T-helper 2 cell treated with Interferon-gamma antibody and Interleukin-4, amounts not matched to agents 5 μg/mL and 100 μg/mL, for 36 hours (primary cell): Measurements from ENCODE around the gene FAM131C.
A peak's percentile ranks its signal among the peaks of the same experiment; 100 is the strongest.
"Not testable (repeated sequence)": the region's sequence is repeated elsewhere in the genome, so short reads cannot be mapped to it uniquely, and the experiment has no call there.

ENCODE experiments used
- DNase-seq: peaks from one replicate; pipeline ENCODE4 v3.0.0; 2021; ENCODE audit warnings: low spot score
- H3K27ac Mint-ChIP-seq: one replicate; pipeline ENCODE4 v1.8.0; 2021; ENCODE audit warnings: mild to moderate bottlenecking, mixed read lengths
- H3K27me3 Mint-ChIP-seq: one replicate; pipeline ENCODE4 v1.8.0; 2021; ENCODE audit warnings: low read depth, mixed read lengths
- H3K36me3 Mint-ChIP-seq: one replicate; pipeline ENCODE4 v1.8.0; 2021; ENCODE audit warnings: low read depth, mixed read lengths
- H3K4me1 Mint-ChIP-seq: one replicate; pipeline ENCODE4 v1.8.0; 2021; ENCODE audit warnings: low read depth, mixed read lengths
- H3K4me3 Mint-ChIP-seq: one replicate; pipeline ENCODE4 v1.8.0; 2022; ENCODE audit warnings: mild to moderate bottlenecking, moderate library complexity, mixed read lengths
- H3K9me3 Mint-ChIP-seq: one replicate; pipeline ENCODE4 v1.8.0; 2021; ENCODE audit warnings: mixed read lengths

The FAM131C gene

GRCh38 chr1:16066245-16066644, 7.2 kb downstream of the FAM131C start:
- DNase-seq, result no peak
- no peak overlapping the region for H3K4me3 Mint-ChIP-seq
- H3K36me3 Mint-ChIP-seq, result no peaks in the 10 kb centered on the region
- H3K27ac Mint-ChIP-seq, result no peak overlapping the region
- no peaks in the 10 kb centered on the region for H3K9me3 Mint-ChIP-seq
- peaks cover 24% of the 10 kb centered on the region for H3K27me3 Mint-ChIP-seq
- H3K4me1 Mint-ChIP-seq, result peaks cover 21% of the 10 kb centered on the region

GRCh38 chr1:16065269-16065576, 8.2 kb downstream of the FAM131C start:
- no peaks in the 10 kb centered on the region for H3K36me3 Mint-ChIP-seq
- H3K4me1 Mint-ChIP-seq, result peaks cover 19% of the 10 kb centered on the region
- no peak for DNase-seq
- no peaks in the 10 kb centered on the region for H3K9me3 Mint-ChIP-seq
- H3K27ac Mint-ChIP-seq, result no peak overlapping the region
- peak overlapping the region; percentile 65 for H3K4me3 Mint-ChIP-seq
- peaks cover 20% of the 10 kb centered on the region for H3K27me3 Mint-ChIP-seq

GRCh38 chr1:16064536-16065268, 8.7 kb downstream of the FAM131C start:
- Mint-ChIP-seq H3K4me1 (peaks cover 16% of the 10 kb centered on the region), H3K27ac (peak overlapping the region; percentile 38), H3K9me3 (no peaks in the 10 kb centered on the region), H3K27me3 (peaks cover 18% of the 10 kb centered on the region), H3K4me3 (peak overlapping the region; percentile 65), H3K36me3 (no peaks in the 10 kb centered on the region)
- DNase-seq, result no peak

GRCh38 chr1:16063921-16064320, 9.5 kb downstream of the FAM131C start:
- peaks cover 18% of the 10 kb centered on the region for H3K27me3 Mint-ChIP-seq
- H3K4me1 Mint-ChIP-seq, result peaks cover 16% of the 10 kb centered on the region
- peak overlapping the region; percentile 65 for H3K4me3 Mint-ChIP-seq
- DNase-seq, result no peak
- H3K9me3 Mint-ChIP-seq, result no peaks in the 10 kb centered on the region
- H3K27ac Mint-ChIP-seq, result no peak overlapping the region
- H3K36me3 Mint-ChIP-seq, result no peaks in the 10 kb centered on the region

- DNase-seq, result no peak
- no peak overlapping the region for H3K4me3 Mint-ChIP-seq
- peaks cover 16% of the 10 kb centered on the region for H3K4me1 Mint-ChIP-seq
- peaks cover 15% of the 10 kb centered on the region for H3K27me3 Mint-ChIP-seq
- H3K27ac Mint-ChIP-seq, result no peak overlapping the region
- no peaks in the 10 kb centered on the region for H3K9me3 Mint-ChIP-seq
- no peaks in the 10 kb centered on the region for H3K36me3 Mint-ChIP-seq
Observed at GRCh38 chr1:16063226-16063829, 10.1 kb downstream of the FAM131C start.

GRCh38 chr1:16062687-16063075, 10.8 kb downstream of the FAM131C start:
- H3K9me3 Mint-ChIP-seq, H3K27ac Mint-ChIP-seq, H3K36me3 Mint-ChIP-seq, DNase-seq, H3K4me3 Mint-ChIP-seq: not testable (repeated sequence)
- Mint-ChIP-seq H3K27me3 (peaks cover 14% of the 10 kb centered on the region), H3K4me1 (peaks cover 16% of the 10 kb centered on the region)

- not testable (repeated sequence) for H3K36me3 Mint-ChIP-seq, H3K27me3 Mint-ChIP-seq, DNase-seq, H3K27ac Mint-ChIP-seq, H3K9me3 Mint-ChIP-seq, H3K4me3 Mint-ChIP-seq
- peaks cover 16% of the 10 kb centered on the region for H3K4me1 Mint-ChIP-seq
Observed at GRCh38 chr1:16061989-16062686, 11.3 kb downstream of the FAM131C start.

- DNase-seq, result no peak
- Mint-ChIP-seq H3K27ac (no peak overlapping the region), H3K36me3 (no peaks in the 10 kb centered on the region), H3K4me1 (peaks cover 16% of the 10 kb centered on the region), H3K27me3 (peaks cover 10% of the 10 kb centered on the region), H3K9me3 (no peaks in the 10 kb centered on the region), H3K4me3 (no peak overlapping the region)
Observed at GRCh38 chr1:16061266-16061665, 12.2 kb downstream of the FAM131C start.

GRCh38 chr1:16058394-16059120, 14.9 kb downstream of the FAM131C start:
- H3K4me1 Mint-ChIP-seq, result not testable (repeated sequence)

GRCh38 chr1:16057314-16057915, 16.0 kb downstream of the FAM131C start:
- H3K4me3 Mint-ChIP-seq, H3K9me3 Mint-ChIP-seq, H3K4me1 Mint-ChIP-seq, H3K36me3 Mint-ChIP-seq, DNase-seq, H3K27ac Mint-ChIP-seq, H3K27me3 Mint-ChIP-seq: not testable (repeated sequence)

More at GRCh38 chr1:16058394-16059120, 14.9 kb downstream of the FAM131C start:
- H3K27ac Mint-ChIP-seq, H3K27me3 Mint-ChIP-seq, H3K4me3 Mint-ChIP-seq, H3K9me3 Mint-ChIP-seq, DNase-seq, H3K36me3 Mint-ChIP-seq: not testable (repeated sequence)

- not testable (repeated sequence) for H3K4me3 Mint-ChIP-seq, H3K9me3 Mint-ChIP-seq, H3K27me3 Mint-ChIP-seq, H3K27ac Mint-ChIP-seq, H3K36me3 Mint-ChIP-seq, DNase-seq, H3K4me1 Mint-ChIP-seq
Observed at GRCh38 chr1:16056521-16056912, 16.9 kb downstream of the FAM131C start.

- H3K27ac Mint-ChIP-seq, result no peak overlapping the region
- peak; percentile 77 for DNase-seq
- H3K4me3 Mint-ChIP-seq, result no peak overlapping the region
- no peaks in the 10 kb centered on the region for H3K9me3 Mint-ChIP-seq
- H3K4me1 Mint-ChIP-seq, result peaks cover 6% of the 10 kb centered on the region
- H3K27me3 Mint-ChIP-seq, result no peaks in the 10 kb centered on the region
- H3K36me3 Mint-ChIP-seq, result no peaks in the 10 kb centered on the region
Observed at GRCh38 chr1:16055613-16056520, 17.6 kb downstream of the FAM131C start.
